Loucy (cell line): ENCODE results near the gene INCA1.

ENCODE experiments used
- H2AFZ ChIP-seq: fragments of 200-600 bp; sonication (generic); 2 replicates; pipeline ENCODE4 v1.6.0; 2016; ENCODE audit warnings: antibody characterized with exemption, mild to moderate bottlenecking, low read length, moderate library complexity
- H3F3A ChIP-seq: fragments of 200-600 bp; 2 replicates; pipeline ENCODE4 v1.6.0; 2016; ENCODE audit warnings: antibody characterized with exemption, low read depth, mild to moderate bottlenecking
- H3K27me3 ChIP-seq: fragments of 200-600 bp; sonication (generic); 2 replicates; pipeline ENCODE4 v1.6.1; 2014; ENCODE audit warnings: low read length, mild to moderate bottlenecking; ENCODE audit not compliant: insufficient read depth, poor library complexity, severe bottlenecking
- H3K36me3 ChIP-seq: fragments of 200-600 bp; sonication (generic); 2 replicates; pipeline ENCODE4 v1.6.1; 2016; ENCODE audit warnings: low read length; ENCODE audit not compliant: insufficient read depth
- H3K4me1 ChIP-seq: fragments of 200-600 bp; sonication (generic); 2 replicates; pipeline ENCODE4 v1.5.1; 2014; ENCODE audit warnings: low read length, mild to moderate bottlenecking; ENCODE audit not compliant: insufficient read depth, poor library complexity, severe bottlenecking
- H3K4me2 ChIP-seq: fragments of 200-600 bp; sonication (generic); 2 replicates; pipeline ENCODE4 v1.6.0; 2014; ENCODE audit warnings: antibody characterized with exemption, low read length, low read depth, mild to moderate bottlenecking; ENCODE audit not compliant: poor library complexity, severe bottlenecking
- H3K4me3 ChIP-seq: fragments of 200-600 bp; sonication (generic); 2 replicates; pipeline ENCODE4 v1.5.1; 2014; ENCODE audit warnings: low read length, mild to moderate bottlenecking, mixed read lengths; ENCODE audit not compliant: poor library complexity, severe bottlenecking
- H3K79me2 ChIP-seq: fragments of 200-600 bp; sonication (generic); 2 replicates; pipeline ENCODE4 v1.6.1; 2014; ENCODE audit warnings: low read length; ENCODE audit not compliant: insufficient read depth
- H3K9ac ChIP-seq: fragments of 200-600 bp; sonication (generic); 2 replicates; pipeline ENCODE4 v1.6.0; 2014; ENCODE audit warnings: mild to moderate bottlenecking, low read depth, low read length, moderate library complexity; ENCODE audit not compliant: poor library complexity, severe bottlenecking
- H3K9me2 ChIP-seq: fragments of 200-600 bp; sonication (generic); replicated peaks from 2 replicates; pipeline ENCODE4 v1.6.1; 2016; ENCODE audit warnings: low read depth, low read length, mixed read lengths
- H3K9me3 ChIP-seq: fragments of 200-600 bp; sonication (generic); 2 replicates; pipeline ENCODE4 v1.6.1; 2014; ENCODE audit warnings: mild to moderate bottlenecking, antibody characterized with exemption, low read length, low read depth; ENCODE audit not compliant: insufficient read depth
- H4K20me1 ChIP-seq: fragments of 200-600 bp; sonication (generic); 2 replicates; pipeline ENCODE4 v1.6.0; 2014; ENCODE audit warnings: antibody characterized with exemption, low read length, mild to moderate bottlenecking; ENCODE audit not compliant: insufficient read depth, poor library complexity, severe bottlenecking
- CTCF ChIP-seq: fragments of 200-600 bp; sonication (generic); conservative IDR thresholded peaks from 2 replicates; pipeline ENCODE4 v1.5.1; 2014; ENCODE audit warnings: mild to moderate bottlenecking, antibody characterized with exemption, low read length
- EZH2phosphoT487 ChIP-seq: fragments of 200-600 bp; IDR thresholded peaks from 2 replicates; pipeline ENCODE4 v1.6.1; 2018; ENCODE audit warnings: antibody characterized with exemption, mild to moderate bottlenecking, moderate library complexity, borderline replicate concordance

Gene INCA1

GRCh38 chr17:4967539-4968485 is 29.5 kb downstream of the INCA1 start, which contains the start of gene SPAG7:
Gene SPAG7 (minus strand): TSS chr17:4967817. CDS start chr17:4967804, 13 bp downstream.
- Histone ChIP-seq H3F3A (no peaks in the 10 kb centered on the region), H3K27me3 (no peaks in the 10 kb centered on the region), H3K36me3 (no peaks in the 10 kb centered on the region), H3K4me2 (peak within 1 kb of the TSS; percentile 100), H3K9me2 (no peaks in the 10 kb centered on the region), H3K9ac (peak within 1 kb of the TSS; percentile 100), H3K4me1 (peaks cover 27% of the 10 kb centered on the region), H4K20me1 (no peaks in the 10 kb centered on the region), H2AFZ (peak within 1 kb of the TSS; percentile 99), H3K79me2 (peaks cover 35% of the 10 kb centered on the region), H3K9me3 (no peaks in the 10 kb centered on the region), H3K4me3 (peak within 1 kb of the TSS; percentile 100)
- TF ChIP-seq EZH2phosphoT487 (no peak), CTCF (peak; percentile 26; the same call in 1 of the 2 replicates)

DNA sequence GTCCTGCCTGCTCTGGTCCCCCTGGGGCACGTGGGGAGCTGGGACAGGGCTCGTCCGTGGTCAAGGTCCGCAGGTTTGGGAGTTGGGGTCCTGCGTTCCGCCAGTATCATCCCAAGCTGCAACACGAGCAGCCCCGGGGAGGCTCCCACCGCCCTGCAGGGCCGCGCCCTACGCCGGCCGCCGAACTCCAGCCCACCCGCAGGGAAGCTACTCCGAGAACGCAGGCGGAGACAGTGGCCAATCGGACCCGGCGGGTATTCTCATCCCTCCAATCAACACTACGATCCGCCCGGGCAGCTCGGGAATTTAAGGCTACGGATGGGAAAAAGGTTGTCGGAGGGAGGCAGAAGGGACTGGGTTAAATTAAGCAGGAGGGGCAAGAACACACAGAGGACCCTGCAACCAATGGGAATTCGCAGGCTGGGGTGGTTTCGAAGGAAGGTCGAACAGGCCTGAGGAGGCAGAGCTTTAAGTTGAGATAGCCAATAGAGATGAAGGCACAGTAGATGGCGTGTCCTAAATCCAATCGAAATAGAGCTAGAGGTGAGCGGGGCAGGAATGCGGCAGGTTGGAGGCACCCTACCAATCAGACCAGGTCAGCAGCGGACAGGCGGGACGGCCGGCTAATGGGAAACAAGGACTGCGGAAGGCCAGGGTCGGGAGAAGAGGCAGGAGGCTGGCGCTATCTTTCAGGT is 30.3 kb downstream of the INCA1 start:
- no peaks in the 10 kb centered on the region for H3K9me3 ChIP-seq
- peak overlapping the region; percentile 100 for H3K4me3 ChIP-seq
- no peaks in the 10 kb centered on the region for H4K20me1 ChIP-seq
- peaks cover 35% of the 10 kb centered on the region for H3K79me2 ChIP-seq
- peak overlapping the region; percentile 87 for H2AFZ ChIP-seq
- H3K4me2 ChIP-seq = peak overlapping the region; percentile 97
- H3K36me3 ChIP-seq = no peaks in the 10 kb centered on the region
- no peaks in the 10 kb centered on the region for H3F3A ChIP-seq
- no peaks in the 10 kb centered on the region for H3K9me2 ChIP-seq
- peak overlapping the region; percentile 100 for H3K9ac ChIP-seq
- H3K27me3 ChIP-seq = no peaks in the 10 kb centered on the region
- H3K4me1 ChIP-seq = peaks cover 27% of the 10 kb centered on the region
- TF ChIP-seq EZH2phosphoT487 (no peak), CTCF (no peak)

DNA sequence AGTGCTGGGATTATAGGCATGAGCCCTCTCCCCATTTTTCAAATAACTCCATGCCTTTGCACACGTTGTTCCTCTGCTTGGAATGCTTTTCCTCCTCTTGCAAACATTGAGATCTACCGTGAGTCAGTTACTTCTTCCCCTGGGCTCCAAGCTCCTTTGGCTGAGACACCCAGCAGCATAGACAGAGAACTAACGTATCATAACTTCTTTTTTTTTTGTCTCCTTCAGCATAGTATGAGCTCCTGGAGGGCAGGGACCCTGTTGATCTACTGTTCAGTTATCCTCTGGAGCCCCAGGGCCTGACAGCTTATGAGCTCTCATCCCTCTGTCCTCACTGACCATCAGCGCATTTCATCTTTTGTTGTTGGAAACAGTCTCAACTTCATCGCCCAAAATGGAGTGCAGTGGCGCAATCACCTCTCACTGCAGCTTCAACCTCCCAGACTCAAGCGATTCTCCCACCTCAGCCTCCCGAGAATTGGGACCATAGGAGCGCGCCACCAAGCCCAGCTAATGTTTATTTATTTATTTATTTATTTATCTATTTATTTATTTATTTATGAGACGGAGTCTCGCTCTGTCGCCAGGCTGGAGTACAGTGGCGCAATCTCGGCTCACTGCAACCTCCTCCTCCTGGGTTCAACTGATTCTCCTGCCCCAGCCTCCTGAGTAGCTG is 31.9 kb downstream of the INCA1 start:
- Histone ChIP-seq H3K27me3 (no peaks in the 10 kb centered on the region), H3K9ac (no peak overlapping the region), H3K4me1 (peaks cover 31% of the 10 kb centered on the region), H3K9me2 (no peaks in the 10 kb centered on the region), H3K9me3 (no peaks in the 10 kb centered on the region), H3K36me3 (no peaks in the 10 kb centered on the region), H4K20me1 (no peaks in the 10 kb centered on the region), H3F3A (no peaks in the 10 kb centered on the region), H3K4me2 (no peak overlapping the region), H2AFZ (no peak overlapping the region), H3K4me3 (no peak overlapping the region), H3K79me2 (peaks cover 35% of the 10 kb centered on the region)
- no peak for TF ChIP-seq EZH2phosphoT487
- no peak for TF ChIP-seq CTCF
